Parathyroid adenoma (tissue), 2 donors: ENCODE results near the gene CKAP2.

Experiments used
- H2AFZ ChIP-seq: fragments of 300-600 bp; sonication (generic); one replicate; pipeline ENCODE4 v1.7.0; 2017; ENCODE audit warnings: antibody characterized with exemption, mild to moderate bottlenecking
- H3K27ac ChIP-seq: fragments of 300-600 bp; sonication (generic); one replicate; pipeline ENCODE4 v1.7.0; 2017
- H3K27me3 ChIP-seq: fragments of 300-600 bp; sonication (generic); one replicate; pipeline ENCODE4 v1.7.0; 2017; ENCODE audit warnings: low read length; ENCODE audit not compliant: control insufficient read depth, insufficient read depth
- H3K36me3 ChIP-seq: fragments of 300-600 bp; sonication (generic); one replicate; pipeline ENCODE4 v1.7.0; 2017; ENCODE audit warnings: low read length; ENCODE audit not compliant: control insufficient read depth, insufficient read depth
- H3K4me1 ChIP-seq: fragments of 300-600 bp; sonication (generic); one replicate; pipeline ENCODE4 v1.7.0; 2017; ENCODE audit warnings: control low read depth
- H3K4me2 ChIP-seq: fragments of 300-600 bp; sonication (generic); one replicate; pipeline ENCODE4 v1.7.0; 2017; ENCODE audit warnings: low read length
- H3K4me3 ChIP-seq: fragments of 300-600 bp; sonication (generic); one replicate; pipeline ENCODE4 v1.7.0; 2017; ENCODE audit warnings: low read depth, low read length
- H3K79me2 ChIP-seq: fragments of 300-600 bp; sonication (generic); one replicate; pipeline ENCODE4 v1.7.0; 2017; ENCODE audit warnings: control low read depth
- H3K9ac ChIP-seq: fragments of 300-600 bp; sonication (generic); one replicate; pipeline ENCODE4 v1.7.0; 2017; ENCODE audit warnings: mild to moderate bottlenecking
- H3K9me3 ChIP-seq: fragments of 300-600 bp; sonication (generic); one replicate; pipeline ENCODE4 v1.7.0; 2017; ENCODE audit warnings: low read length; ENCODE audit not compliant: control insufficient read depth
- TF ChIP-seq, protein P1 (sequence below): fragments of 300-600 bp; sonication (generic); IDR thresholded peaks from one replicate; pipeline ENCODE4 v1.7.0; 2017; ENCODE audit warnings: antibody characterized with exemption, mild to moderate bottlenecking
- donor health status: primary hyperparathyroidism.

Gene CKAP2

DNA sequence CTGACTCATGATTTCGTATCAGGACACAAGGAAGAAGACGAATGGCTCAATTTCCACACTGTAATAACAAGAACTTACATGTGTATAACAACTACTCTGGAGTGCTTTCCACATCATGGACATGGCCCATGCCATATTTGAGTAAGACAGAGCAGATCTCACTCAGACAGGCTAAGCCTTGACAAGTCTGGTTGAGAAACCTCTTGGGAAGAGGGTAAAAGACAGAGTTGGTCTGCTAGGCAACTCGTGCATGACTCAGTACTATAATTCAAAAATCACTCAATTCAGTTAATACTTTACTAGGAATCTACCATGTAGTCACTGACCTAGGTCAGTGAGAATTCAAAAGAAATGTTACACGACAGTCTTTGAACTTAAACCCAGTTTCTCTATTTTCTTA is 43.6 kb upstream of the CKAP2 start:
- H3K27me3 ChIP-seq, result no peaks in the 10 kb centered on the region
- no peaks in the 10 kb centered on the region for H3K9me3 ChIP-seq
- no peak overlapping the region for H2AFZ ChIP-seq
- H3K27ac ChIP-seq, result no peak overlapping the region
- no peaks in the 10 kb centered on the region for H3K79me2 ChIP-seq
- TF ChIP-seq, protein P1, sequence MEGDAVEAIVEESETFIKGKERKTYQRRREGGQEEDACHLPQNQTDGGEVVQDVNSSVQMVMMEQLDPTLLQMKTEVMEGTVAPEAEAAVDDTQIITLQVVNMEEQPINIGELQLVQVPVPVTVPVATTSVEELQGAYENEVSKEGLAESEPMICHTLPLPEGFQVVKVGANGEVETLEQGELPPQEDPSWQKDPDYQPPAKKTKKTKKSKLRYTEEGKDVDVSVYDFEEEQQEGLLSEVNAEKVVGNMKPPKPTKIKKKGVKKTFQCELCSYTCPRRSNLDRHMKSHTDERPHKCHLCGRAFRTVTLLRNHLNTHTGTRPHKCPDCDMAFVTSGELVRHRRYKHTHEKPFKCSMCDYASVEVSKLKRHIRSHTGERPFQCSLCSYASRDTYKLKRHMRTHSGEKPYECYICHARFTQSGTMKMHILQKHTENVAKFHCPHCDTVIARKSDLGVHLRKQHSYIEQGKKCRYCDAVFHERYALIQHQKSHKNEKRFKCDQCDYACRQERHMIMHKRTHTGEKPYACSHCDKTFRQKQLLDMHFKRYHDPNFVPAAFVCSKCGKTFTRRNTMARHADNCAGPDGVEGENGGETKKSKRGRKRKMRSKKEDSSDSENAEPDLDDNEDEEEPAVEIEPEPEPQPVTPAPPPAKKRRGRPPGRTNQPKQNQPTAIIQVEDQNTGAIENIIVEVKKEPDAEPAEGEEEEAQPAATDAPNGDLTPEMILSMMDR, result no peak
- H3K4me2 ChIP-seq, result no peak overlapping the region
- no peak overlapping the region for H3K9ac ChIP-seq
- no peak overlapping the region for H3K4me3 ChIP-seq
- H3K4me1 ChIP-seq, result no peaks in the 10 kb centered on the region
- H3K36me3 ChIP-seq, result no peaks in the 10 kb centered on the region

DNA sequence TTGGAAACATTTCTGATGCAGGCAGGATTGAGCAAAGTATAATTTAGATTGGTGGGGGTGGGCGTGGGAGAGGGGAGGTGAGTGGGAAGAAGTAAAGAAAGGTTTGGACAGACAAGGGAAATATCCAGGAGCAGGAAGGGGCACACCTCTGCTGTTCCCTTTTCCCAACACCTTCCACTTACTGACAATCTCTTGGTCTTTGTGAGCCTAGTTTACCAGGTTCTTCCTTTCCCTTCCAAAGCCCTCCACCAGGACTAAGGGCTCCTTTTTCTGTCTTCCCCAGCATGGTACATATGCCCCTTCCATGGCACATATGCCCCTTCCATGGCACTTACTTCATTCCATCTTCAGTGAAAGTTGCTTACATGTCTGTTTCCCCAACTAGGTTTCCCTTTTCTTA is 43.1 kb upstream of the CKAP2 start:
- Histone ChIP-seq H3K79me2 (no peaks in the 10 kb centered on the region), H3K36me3 (no peaks in the 10 kb centered on the region), H3K27ac (no peak overlapping the region), H3K4me1 (no peaks in the 10 kb centered on the region), H3K4me2 (no peak overlapping the region), H3K27me3 (no peaks in the 10 kb centered on the region), H3K9me3 (no peaks in the 10 kb centered on the region), H3K9ac (no peak overlapping the region), H2AFZ (no peak overlapping the region), H3K4me3 (no peak overlapping the region)
- TF ChIP-seq, protein P1, result no peak

DNA sequence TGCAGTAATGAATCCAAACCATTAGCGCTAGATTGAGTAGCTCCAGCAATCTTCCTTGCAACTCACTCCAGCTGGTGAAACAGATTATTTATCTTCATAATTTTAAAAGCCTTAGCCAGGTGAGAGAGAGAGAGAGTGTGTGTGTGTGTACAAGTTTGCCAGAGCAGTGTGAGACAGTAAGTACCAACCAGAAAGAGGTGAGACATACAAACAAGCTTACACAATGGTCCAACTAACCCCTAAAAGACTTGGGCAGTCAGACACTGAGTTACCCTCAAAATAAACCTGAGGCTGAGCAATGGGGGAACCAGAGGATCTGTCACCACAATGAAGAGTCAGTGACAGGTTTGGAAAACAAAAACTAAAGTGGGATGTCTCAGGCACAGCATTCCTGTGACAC is 41.2 kb upstream of the CKAP2 start:
- no peaks in the 10 kb centered on the region for H3K4me1 ChIP-seq
- H3K9ac ChIP-seq, result no peak overlapping the region
- TF ChIP-seq, protein P1, result no peak
- H3K27me3 ChIP-seq, result no peaks in the 10 kb centered on the region
- H3K4me2 ChIP-seq, result no peak overlapping the region
- H3K4me3 ChIP-seq, result no peak overlapping the region
- H3K27ac ChIP-seq, result no peak overlapping the region
- no peaks in the 10 kb centered on the region for H3K9me3 ChIP-seq
- H3K79me2 ChIP-seq, result no peaks in the 10 kb centered on the region
- H3K36me3 ChIP-seq, result no peaks in the 10 kb centered on the region
- H2AFZ ChIP-seq, result no peak overlapping the region

DNA sequence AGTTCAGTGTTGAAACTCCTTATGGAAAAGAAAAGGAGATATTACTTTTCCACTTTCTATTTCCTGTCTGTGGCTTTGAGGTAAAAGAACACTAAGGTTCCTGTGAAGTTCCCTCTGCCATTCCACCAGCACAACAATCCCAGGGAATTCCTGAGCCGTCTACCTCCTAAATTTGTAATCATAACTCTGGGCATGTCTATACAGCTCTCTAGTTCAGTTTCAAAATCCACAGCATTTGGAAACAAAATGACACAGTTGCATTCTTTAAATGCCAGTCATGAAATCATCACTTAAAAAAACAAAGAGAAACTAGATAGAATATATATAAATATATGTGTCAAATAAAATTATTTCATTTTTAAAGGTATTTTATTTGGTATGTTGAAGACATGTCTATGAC is 40.3 kb upstream of the CKAP2 start:
- no peak overlapping the region for H3K4me3 ChIP-seq
- H3K36me3 ChIP-seq, result no peaks in the 10 kb centered on the region
- TF ChIP-seq, protein P1, result no peak
- no peak overlapping the region for H2AFZ ChIP-seq
- no peaks in the 10 kb centered on the region for H3K9me3 ChIP-seq
- no peak overlapping the region for H3K27ac ChIP-seq
- no peak overlapping the region for H3K4me2 ChIP-seq
- no peaks in the 10 kb centered on the region for H3K79me2 ChIP-seq
- H3K4me1 ChIP-seq, result no peaks in the 10 kb centered on the region
- H3K9ac ChIP-seq, result no peak overlapping the region
- no peaks in the 10 kb centered on the region for H3K27me3 ChIP-seq

DNA sequence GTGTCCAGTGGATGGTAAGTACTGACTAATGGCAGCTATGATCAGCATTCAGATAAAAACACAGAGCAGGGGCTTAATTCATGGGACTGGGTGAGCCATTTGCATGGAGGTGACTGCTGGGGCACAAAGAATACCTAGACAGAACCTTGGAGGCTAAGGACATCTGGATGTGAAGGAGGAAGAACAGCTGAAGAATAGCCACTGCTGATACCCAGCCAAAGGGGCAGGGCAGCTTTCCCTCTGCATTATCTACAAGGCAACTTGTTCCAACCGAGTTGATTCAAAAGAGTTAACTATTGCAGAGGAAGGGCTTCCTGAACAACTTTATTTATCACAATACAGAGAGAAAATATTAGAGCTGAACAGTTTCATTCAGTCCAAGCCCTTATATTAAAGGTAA is 36.2 kb upstream of the CKAP2 start:
- TF ChIP-seq, protein P1, result no peak
- no peaks in the 10 kb centered on the region for H3K36me3 ChIP-seq
- H3K4me3 ChIP-seq, result no peak overlapping the region
- no peaks in the 10 kb centered on the region for H3K9me3 ChIP-seq
- H3K79me2 ChIP-seq, result no peaks in the 10 kb centered on the region
- no peaks in the 10 kb centered on the region for H3K27me3 ChIP-seq
- H3K4me1 ChIP-seq, result no peaks in the 10 kb centered on the region
- no peak overlapping the region for H3K4me2 ChIP-seq
- no peak overlapping the region for H3K9ac ChIP-seq
- H2AFZ ChIP-seq, result no peak overlapping the region
- no peak overlapping the region for H3K27ac ChIP-seq
